ENCODE data around the gene PPP1R11. TPM values are rescaled to one million over a fixed set of nuclear protein-coding genes. Genes with fewer than 3 reads are reported as not detected.
A peak's percentile ranks its signal among the peaks of the same experiment; 100 is the strongest.
"Not testable (repeated sequence)": the region's sequence is repeated elsewhere in the genome, so short reads cannot be mapped to it uniquely, and the experiment has no call there.

Gene PPP1R11
- total and polyA plus RNA-seq, 3 experiments from 2014 or later, result 67.1 to 122 (median 70.9) TPM

DNA sequence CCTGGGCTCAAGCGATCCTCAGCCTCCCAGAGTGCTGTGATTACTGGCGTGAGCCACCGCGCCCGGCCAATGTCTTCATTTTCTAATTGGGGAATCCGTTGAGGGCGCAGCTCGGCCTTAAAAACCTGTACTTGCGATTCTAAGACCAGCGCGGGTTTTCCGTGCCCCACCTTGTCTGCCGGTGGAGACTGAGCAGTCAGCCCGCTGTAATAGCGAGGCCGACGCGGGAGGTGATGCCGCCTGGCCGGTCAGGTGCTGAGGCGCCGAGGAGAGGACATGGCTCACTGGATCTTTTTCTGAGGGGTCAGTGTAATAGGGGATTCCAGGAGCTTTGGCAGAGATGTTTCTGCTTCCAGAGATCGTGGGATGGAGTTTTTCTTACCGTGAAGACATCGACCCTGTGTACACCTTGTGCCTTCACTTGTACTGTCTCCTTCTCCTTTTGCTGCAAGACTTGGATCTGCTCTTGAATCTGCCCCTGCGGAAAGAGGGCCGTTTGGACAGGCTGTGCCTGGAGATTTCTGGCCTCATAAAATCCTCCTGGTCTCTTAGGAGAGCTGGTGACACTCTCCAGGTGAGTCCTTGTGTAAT is 44.4 kb downstream of the PPP1R11 start:
- no peak overlapping the region for H3K4me3 Mint-ChIP-seq
- no peak for DNase-seq
- H3K27me3 Mint-ChIP-seq, result peaks cover 42 to 76% of the 10 kb centered on the region in 2 donors
- no peaks in the 10 kb centered on the region for H3K27me3 ChIP-seq (ENCODE audit: insufficient read depth, low read length, poor library complexity, severe bottlenecking)
- no peaks in the 10 kb centered on the region for H3K36me3 Mint-ChIP-seq
- H3K27ac Mint-ChIP-seq, result peak overlapping the region in 1 of 8 donors; percentile 26
- CTCF ChIA-PET, result interaction anchor here (0.8 to 1.3 kb wide), 2 partner anchors 20 to 22 kb away, joined by 3 to 5 read pairs; no protein-coding TSS in a partner anchor
- no peaks in the 10 kb centered on the region for H3K9me3 ChIP-seq (ENCODE audit: low read length)
- no peaks in the 10 kb centered on the region for H3K4me1 Mint-ChIP-seq
- no peaks in the 10 kb centered on the region for H3K4me1 ChIP-seq (ENCODE audit: insufficient read depth, low read length)
- H3K36me3 ChIP-seq (ENCODE audit: insufficient read depth, low read length), result no peaks in the 10 kb centered on the region
- no peaks in the 10 kb centered on the region for H3K9me3 Mint-ChIP-seq
- H3K4me3 ChIP-seq (ENCODE audit: low read length), result no peak overlapping the region
- POLR2A ChIA-PET, result no interaction called here
- H3K27ac ChIP-seq (ENCODE audit: low read depth, low read length), result no peak overlapping the region

DNA sequence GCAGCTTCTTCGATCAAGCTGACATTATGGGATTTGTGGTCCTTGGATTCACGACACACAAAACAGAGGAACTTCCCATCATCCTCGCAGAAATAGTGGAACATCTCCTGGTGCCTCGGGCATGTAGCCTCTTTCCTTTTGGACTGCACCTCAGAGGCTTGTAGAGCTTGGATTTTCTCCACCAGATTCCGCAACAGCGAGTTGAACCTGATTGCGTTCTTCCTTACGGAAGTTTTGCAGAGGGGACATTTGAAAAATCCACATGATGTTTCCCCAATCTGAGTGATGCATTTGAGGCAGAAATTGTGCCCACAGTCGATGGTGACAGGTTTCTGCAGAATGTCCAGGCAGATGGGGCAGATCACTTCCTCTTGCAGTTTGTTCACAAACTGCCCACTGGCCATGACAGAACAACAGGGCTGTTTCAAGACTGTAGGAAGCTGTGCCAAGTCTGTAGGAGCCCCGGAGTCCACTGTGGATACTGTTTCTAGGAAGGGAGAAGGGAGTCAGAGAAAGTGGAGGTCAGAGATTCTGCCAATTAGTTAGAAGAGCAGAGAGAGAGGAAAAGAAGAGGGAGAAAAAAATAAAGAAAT is 45.5 kb downstream of the PPP1R11 start:
- H3K27me3 Mint-ChIP-seq, result peaks cover 40 to 66% of the 10 kb centered on the region in 2 donors
- POLR2A ChIA-PET, result no interaction called here

DNA sequence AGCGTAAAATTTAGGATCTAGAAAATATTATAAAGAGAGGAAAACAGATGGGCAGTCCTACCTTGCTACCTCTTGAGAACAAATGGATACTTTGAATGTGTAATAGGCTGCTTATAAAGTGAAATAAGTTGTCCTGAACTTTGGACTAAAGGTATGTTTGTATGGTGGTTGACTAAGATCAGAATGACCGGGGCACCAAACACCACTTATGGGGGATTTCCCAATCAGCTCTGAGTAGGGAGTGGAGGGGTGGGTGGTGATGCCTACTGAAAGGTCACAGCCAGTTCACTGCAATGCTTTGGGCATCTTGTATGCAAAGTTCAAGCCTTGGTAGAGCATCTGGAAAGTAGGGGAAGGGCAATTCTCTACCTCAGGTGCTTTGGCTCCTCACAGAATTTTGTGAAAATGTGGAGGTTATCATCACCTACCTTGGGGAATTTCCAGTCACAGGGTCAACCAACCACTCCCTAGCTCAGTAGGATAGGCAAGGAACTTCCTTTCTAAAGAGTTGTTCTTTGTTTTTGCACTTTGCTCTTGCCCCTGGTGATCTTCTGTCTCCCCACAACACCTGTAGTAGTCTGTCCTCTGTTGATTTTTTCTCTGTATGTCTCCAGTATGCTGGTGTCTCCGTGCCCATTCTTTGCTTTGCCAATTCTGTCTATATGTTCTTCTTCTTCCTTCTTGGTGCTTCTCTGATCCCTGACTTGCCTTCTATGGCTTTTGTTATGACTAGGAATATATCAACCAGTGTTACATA is 46.2 kb downstream of the PPP1R11 start, which contains the start of gene TRIM31:
TRIM31 (minus strand) TSS at position 88 of the 757 bp plus-strand sequence. CDS start 285 bp downstream, outside the sequence.
- Histone ChIP-seq H3K4me1 (ENCODE audit: insufficient read depth, low read length) (no peaks in the 10 kb centered on the region), H3K4me3 (ENCODE audit: low read length) (no peak within 1 kb of the TSS), H3K27ac (ENCODE audit: low read depth, low read length) (no peak within 1 kb of the TSS), H3K9me3 (ENCODE audit: low read length) (no peaks in the 10 kb centered on the region), H3K27me3 (ENCODE audit: insufficient read depth, low read length, poor library complexity, severe bottlenecking) (no peaks in the 10 kb centered on the region), H3K36me3 (ENCODE audit: insufficient read depth, low read length) (no peaks in the 10 kb centered on the region)
- no peak for DNase-seq
- Mint-ChIP-seq H3K27ac (peak within 1 kb of the TSS in 1 of 8 donors; percentile 64), H3K4me1 (no peaks in the 10 kb centered on the region), H3K36me3 (no peaks in the 10 kb centered on the region), H3K9me3 (no peaks in the 10 kb centered on the region), H3K4me3 (no peak within 1 kb of the TSS), H3K27me3 (peaks cover 34 to 64% of the 10 kb centered on the region in 2 donors)
- CTCF ChIA-PET, result interaction anchor here (1.2 kb wide), 1 partner anchor 19 kb away, joined by 4 read pairs; no protein-coding TSS in a partner anchor
- POLR2A ChIA-PET, result no interaction called here

More for the DNA sequence above, 45.5 kb downstream of the PPP1R11 start:
- DNase-seq, result no peak
- no peaks in the 10 kb centered on the region for H3K36me3 ChIP-seq (ENCODE audit: insufficient read depth, low read length)
- no peaks in the 10 kb centered on the region for H3K9me3 ChIP-seq (ENCODE audit: low read length)
- H3K27ac ChIP-seq (ENCODE audit: low read depth, low read length), result no peak overlapping the region
- no peak overlapping the region for H3K4me3 ChIP-seq (ENCODE audit: low read length)
- no peak overlapping the region for H3K4me3 Mint-ChIP-seq
- H3K27me3 ChIP-seq (ENCODE audit: insufficient read depth, low read length, poor library complexity, severe bottlenecking), result no peaks in the 10 kb centered on the region
- no peaks in the 10 kb centered on the region for H3K9me3 Mint-ChIP-seq
- H3K4me1 Mint-ChIP-seq, result no peaks in the 10 kb centered on the region
- CTCF ChIA-PET, result interaction anchor here (1.2 kb wide), 1 partner anchor 19 kb away, joined by 4 read pairs; no protein-coding TSS in a partner anchor
- H3K4me1 ChIP-seq (ENCODE audit: insufficient read depth, low read length), result no peaks in the 10 kb centered on the region
- no peaks in the 10 kb centered on the region for H3K36me3 Mint-ChIP-seq
- H3K27ac Mint-ChIP-seq, result peak overlapping the region in 1 of 8 donors; percentile 64

DNA sequence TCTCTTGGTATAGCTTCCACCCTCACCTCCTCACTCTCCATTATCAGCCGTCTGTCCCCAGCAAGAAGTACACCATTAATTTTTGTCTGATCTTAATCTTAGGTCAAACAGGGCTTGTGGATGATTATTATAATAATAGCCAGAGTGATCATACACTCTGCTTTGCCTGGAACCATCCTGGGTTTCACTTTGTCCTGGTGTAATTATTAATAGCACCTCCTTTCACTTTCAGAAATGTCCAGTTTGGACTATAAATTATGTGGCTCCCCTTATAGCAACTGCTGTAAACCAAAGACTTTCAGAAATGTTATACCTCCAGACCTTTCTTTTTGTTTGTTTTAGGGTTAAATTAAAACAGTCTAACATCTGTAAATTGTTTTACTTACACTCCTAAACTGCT is 46.8 kb downstream of the PPP1R11 start:
- no peaks in the 10 kb centered on the region for H3K9me3 ChIP-seq (ENCODE audit: low read length)
- no peak overlapping the region for H3K4me3 ChIP-seq (ENCODE audit: low read length)
- no peak overlapping the region for H3K27ac ChIP-seq (ENCODE audit: low read depth, low read length)
- Mint-ChIP-seq H3K4me3 (no peak overlapping the region), H3K27me3 (peaks cover 28 to 61% of the 10 kb centered on the region in 2 donors), H3K9me3 (no peaks in the 10 kb centered on the region), H3K4me1 (no peaks in the 10 kb centered on the region), H3K27ac (no peak overlapping the region), H3K36me3 (no peaks in the 10 kb centered on the region)
- DNase-seq, result no peak
- H3K4me1 ChIP-seq (ENCODE audit: insufficient read depth, low read length), result no peaks in the 10 kb centered on the region
- no peaks in the 10 kb centered on the region for H3K36me3 ChIP-seq (ENCODE audit: insufficient read depth, low read length)
- POLR2A ChIA-PET, result no interaction called here
- H3K27me3 ChIP-seq (ENCODE audit: insufficient read depth, low read length, poor library complexity, severe bottlenecking), result no peaks in the 10 kb centered on the region
- CTCF ChIA-PET, result interaction anchor here (1.2 kb wide), 1 partner anchor 18 kb away, joined by 4 read pairs; no protein-coding TSS in a partner anchor

DNA sequence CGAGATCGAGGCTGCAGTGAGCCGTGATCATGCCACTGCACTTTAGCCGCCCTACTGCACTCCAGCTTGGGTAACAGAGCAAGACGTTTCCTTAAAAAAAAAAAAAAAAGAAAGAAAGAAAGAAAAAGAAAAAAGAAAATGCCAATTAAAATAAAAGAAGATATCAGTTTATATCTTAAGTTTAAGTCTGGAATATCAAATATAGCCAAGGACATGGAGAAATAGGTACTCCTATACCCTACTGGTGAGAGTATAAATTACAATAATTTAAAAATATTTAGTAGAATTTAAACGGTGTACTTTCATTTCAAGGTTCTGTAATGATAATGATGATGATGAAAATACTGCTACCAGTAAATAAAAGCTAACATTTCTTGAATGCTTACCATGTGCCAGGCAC is 49.7 kb downstream of the PPP1R11 start:
- H3K4me3 Mint-ChIP-seq, result no peak overlapping the region
- peaks cover 11 to 61% of the 10 kb centered on the region in 2 donors for H3K27me3 Mint-ChIP-seq
- no peak for DNase-seq
- no peaks in the 10 kb centered on the region for H3K4me1 ChIP-seq (ENCODE audit: insufficient read depth, low read length)
- no peak overlapping the region for H3K27ac Mint-ChIP-seq
- no peaks in the 10 kb centered on the region for H3K9me3 ChIP-seq (ENCODE audit: low read length)
- H3K27ac ChIP-seq (ENCODE audit: low read depth, low read length), result no peak overlapping the region
- ChIA-PET POLR2A (no interaction called here), CTCF (interaction anchor here (1.1 kb wide), 1 partner anchor 13 kb away, joined by 6 read pairs; no protein-coding TSS in a partner anchor)
- H3K9me3 Mint-ChIP-seq, result no peaks in the 10 kb centered on the region
- H3K36me3 ChIP-seq (ENCODE audit: insufficient read depth, low read length), result no peaks in the 10 kb centered on the region
- no peaks in the 10 kb centered on the region for H3K27me3 ChIP-seq (ENCODE audit: insufficient read depth, low read length, poor library complexity, severe bottlenecking)
- no peaks in the 10 kb centered on the region for H3K36me3 Mint-ChIP-seq
- no peak overlapping the region for H3K4me3 ChIP-seq (ENCODE audit: low read length)
- no peaks in the 10 kb centered on the region for H3K4me1 Mint-ChIP-seq

DNA sequence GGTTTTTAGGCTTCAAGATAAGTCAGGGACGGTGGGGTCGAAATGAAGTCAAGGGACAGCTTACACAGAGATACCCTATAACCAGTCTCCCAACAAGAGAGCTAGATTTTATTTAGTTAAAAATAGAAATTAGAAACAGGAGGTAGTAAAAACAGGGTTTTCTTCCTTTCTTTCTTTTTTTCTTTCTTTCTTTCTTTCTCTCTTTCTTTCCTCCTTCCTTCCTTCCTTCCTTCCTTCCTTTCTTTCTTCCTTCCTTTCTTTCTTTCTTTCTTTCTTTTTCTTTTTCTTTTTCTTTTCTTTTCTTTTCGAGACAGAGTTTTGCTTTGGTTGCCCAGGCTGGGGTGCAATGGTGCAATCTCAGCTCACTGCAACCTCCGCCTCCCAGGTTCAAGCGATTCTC is 51.7 kb downstream of the PPP1R11 start:
- H3K27ac Mint-ChIP-seq, result peak overlapping the region in 1 of 8 donors; percentile 24
- H3K9me3 Mint-ChIP-seq; H3K4me3 ChIP-seq (ENCODE audit: low read length); DNase-seq; H3K27ac ChIP-seq (ENCODE audit: low read depth, low read length); H3K36me3 Mint-ChIP-seq; H3K4me1 Mint-ChIP-seq; H3K9me3 ChIP-seq (ENCODE audit: low read length); H3K4me3 Mint-ChIP-seq; POLR2A ChIA-PET; H3K27me3 ChIP-seq (ENCODE audit: insufficient read depth, low read length, poor library complexity, severe bottlenecking); H3K36me3 ChIP-seq (ENCODE audit: insufficient read depth, low read length); H3K4me1 ChIP-seq (ENCODE audit: insufficient read depth, low read length): not testable (repeated sequence)
- peaks cover 6 to 57% of the 10 kb centered on the region in 2 donors for H3K27me3 Mint-ChIP-seq
- CTCF ChIA-PET, result interaction anchor here (2.1 kb wide), 1 partner anchor 15 kb away, joined by 6 read pairs; no protein-coding TSS in a partner anchor

All from CD8-positive, alpha-beta memory T cell (primary cell).